Right atrium auricular region (tissue), 2 donors: ENCODE data around the gene EPHA6. TPM values are rescaled to one million over a fixed set of nuclear protein-coding genes. Genes with fewer than 3 reads are reported as not detected.
"Not testable (repeated sequence)": the region's sequence is repeated elsewhere in the genome, so short reads cannot be mapped to it uniquely, and the experiment has no call there.

ENCODE experiments used
- DNase-seq: peaks from one replicate; pipeline ENCODE4 v3.0.0-alpha.2; 2019; ENCODE audit warnings: low spot score
- H3K27ac ChIP-seq, 2 donors: fragments of 200-600 bp; sonication (generic); 1 replicate in 1 of 2; 2 replicates in 1 of 2; pipeline ENCODE4 v1.5.1; 2016 to 2019
- H3K27me3 ChIP-seq, 2 donors: fragments of 200-600 bp; sonication (generic); one replicate each; pipeline versions ENCODE4 v1.5.1 to v1.6.0; 2017 to 2019
- H3K36me3 ChIP-seq: fragments of 200-600 bp; sonication (generic); one replicate; pipeline ENCODE4 v1.5.1; 2016
- H3K4me1 ChIP-seq, 2 donors: fragments of 200-600 bp; sonication (generic); one replicate each; pipeline versions ENCODE4 v1.5.1 to v1.6.0; 2017 to 2019
- H3K4me3 ChIP-seq, 2 donors: fragments of 200-600 bp; sonication (generic); 1 replicate in 1 of 2; 2 replicates in 1 of 2; pipeline ENCODE4 v1.5.1; 2017 to 2019; ENCODE audit warnings: mild to moderate bottlenecking in 1 of 2, moderate library complexity in 1 of 2
- H3K9me3 ChIP-seq, 2 donors: fragments of 200-600 bp; sonication (generic); one replicate each; pipeline ENCODE4 v1.5.1; 2019
- CTCF ChIP-seq, 2 donors: fragments of 200-600 bp; sonication (generic); IDR thresholded peaks; one replicate each; pipeline ENCODE4 v1.5.1; 2019; ENCODE audit warnings: antibody characterized with exemption in 2 of 2
- total RNA-seq, 2 donors: library from RNA; depleted of rRNA; stranded (reverse); fragments of >200 nt; gene quantifications; one replicate each; pipeline ENCODE4 v1.1.0, GENCODE V29; 2016

Gene EPHA6
- total RNA-seq, 2 donors from 2014 or later: 0.22 to 0.35 TPM

GRCh38 chr3:97432914-97433313 lies 618.5 kb downstream of the EPHA6 start:
- no peak for DNase-seq
- TF ChIP-seq CTCF (IDR thresholded peaks at IDR 0.05): no peak
- no peaks in the 10 kb centered on the region for H3K36me3 ChIP-seq
- no peaks in the 10 kb centered on the region for H3K9me3 ChIP-seq
- H3K27me3 ChIP-seq: no peaks in the 10 kb centered on the region
- H3K4me1 ChIP-seq: no peaks in the 10 kb centered on the region
- no peak overlapping the region for H3K27ac ChIP-seq
- H3K4me3 ChIP-seq: no peak overlapping the region

- Histone ChIP-seq H3K4me3 (no peak overlapping the region), H3K9me3 (no peaks in the 10 kb centered on the region), H3K27me3 (no peaks in the 10 kb centered on the region), H3K36me3 (no peaks in the 10 kb centered on the region), H3K4me1 (no peaks in the 10 kb centered on the region), H3K27ac (no peak overlapping the region)
- no peak for DNase-seq
- no peak for TF ChIP-seq CTCF (IDR thresholded peaks at IDR 0.05)
These were observed 623.7 kb downstream of the EPHA6 start for GRCh38 chr3:97438131-97438530.

- no peak for DNase-seq
- no peaks in the 10 kb centered on the region for H3K36me3 ChIP-seq
- no peak overlapping the region for H3K4me3 ChIP-seq
- H3K4me1 ChIP-seq: no peaks in the 10 kb centered on the region
- H3K9me3 ChIP-seq: no peaks in the 10 kb centered on the region
- no peaks in the 10 kb centered on the region for H3K27me3 ChIP-seq
- no peak overlapping the region for H3K27ac ChIP-seq
- TF ChIP-seq CTCF (IDR thresholded peaks at IDR 0.05): no peak
These were observed 625.0 kb downstream of the EPHA6 start for GRCh38 chr3:97439373-97439772.

GRCh38 chr3:97464035-97464434 lies 649.6 kb downstream of the EPHA6 start:
- Histone ChIP-seq H3K4me3 (no peak overlapping the region), H3K4me1 (no peaks in the 10 kb centered on the region)

GRCh38 chr3:97470481-97470880 lies 656.1 kb downstream of the EPHA6 start:
- DNase-seq: no peak
- Histone ChIP-seq H3K4me3 (no peak overlapping the region), H3K27ac (no peak overlapping the region), H3K4me1 (no peaks in the 10 kb centered on the region), H3K27me3 (no peaks in the 10 kb centered on the region), H3K36me3 (no peaks in the 10 kb centered on the region), H3K9me3 (no peaks in the 10 kb centered on the region)
- TF ChIP-seq CTCF (IDR thresholded peaks at IDR 0.05): no peak

More at GRCh38 chr3:97464035-97464434, 649.6 kb downstream of the EPHA6 start:
- Histone ChIP-seq H3K27ac (no peak overlapping the region), H3K9me3 (no peaks in the 10 kb centered on the region), H3K36me3 (no peaks in the 10 kb centered on the region), H3K27me3 (no peaks in the 10 kb centered on the region)
- no peak for DNase-seq
- no peak for TF ChIP-seq CTCF (IDR thresholded peaks at IDR 0.05)

- H3K4me1 ChIP-seq: no peaks in the 10 kb centered on the region
- H3K9me3 ChIP-seq: no peaks in the 10 kb centered on the region
- no peak overlapping the region for H3K4me3 ChIP-seq
- no peaks in the 10 kb centered on the region for H3K27me3 ChIP-seq
- TF ChIP-seq CTCF (IDR thresholded peaks at IDR 0.05): no peak
- H3K27ac ChIP-seq: no peak overlapping the region
- H3K36me3 ChIP-seq: no peaks in the 10 kb centered on the region
- no peak for DNase-seq
These were observed 665.3 kb downstream of the EPHA6 start for GRCh38 chr3:97479740-97480139.

GRCh38 chr3:97480696-97481289 lies 666.4 kb downstream of the EPHA6 start:
- H3K4me3 ChIP-seq, H3K9me3 ChIP-seq, H3K36me3 ChIP-seq, H3K27ac ChIP-seq, H3K27me3 ChIP-seq, H3K4me1 ChIP-seq, DNase-seq: not testable (repeated sequence)
